Aorta (tissue), 5 donors: ENCODE data around the gene NINJ1. TPM values are rescaled to one million over a fixed set of nuclear protein-coding genes. Genes with fewer than 3 reads are reported as not detected.
"Not testable (repeated sequence)": the region's sequence is repeated elsewhere in the genome, so short reads cannot be mapped to it uniquely, and the experiment has no call there.

Source experiments
- ATAC-seq: fragments of 200-7000 bp; cut with Tn5 transposase; one replicate; pipeline ENCODE4 v1.9.1; 2022; ENCODE audit warnings: moderate library complexity; ENCODE audit not compliant: low FRiP score
- DNase-seq, 2 donors: peaks; one replicate each; pipeline ENCODE4 v3.0.0-alpha.2; 2020
- H3K27ac ChIP-seq, 2 donors: one replicate each; pipeline ENCODE4 v1.5.1; 2013; ENCODE audit warnings: low read length in 2 of 2, mild to moderate bottlenecking in 2 of 2, moderate library complexity in 2 of 2, control low read depth in 1 of 2, inconsistent platforms in 1 of 2, low read depth in 1 of 2
- H3K27me3 ChIP-seq, 2 donors: one replicate each; pipeline ENCODE4 v1.6.1; 2013; ENCODE audit warnings: control low read depth in 1 of 2, low read length in 1 of 2, mild to moderate bottlenecking in 1 of 2, moderate library complexity in 1 of 2; ENCODE audit not compliant: insufficient read depth in 2 of 2, control insufficient read depth in 1 of 2
- H3K36me3 ChIP-seq, 2 donors: one replicate each; pipeline ENCODE4 v1.6.1; 2013; ENCODE audit warnings: control low read depth in 1 of 2, low read length in 1 of 2, mild to moderate bottlenecking in 1 of 2; ENCODE audit not compliant: insufficient read depth in 2 of 2, control insufficient read depth in 1 of 2
- H3K4me1 ChIP-seq, 2 donors: one replicate each; pipeline ENCODE4 v1.6.1; 2013; ENCODE audit warnings: low read length in 2 of 2, control low read depth in 1 of 2, mild to moderate bottlenecking in 1 of 2, moderate library complexity in 1 of 2; ENCODE audit not compliant: insufficient read depth in 2 of 2, control insufficient read depth in 1 of 2
- H3K4me3 ChIP-seq, 2 donors: one replicate each; pipeline ENCODE4 v1.5.1; 2013; ENCODE audit warnings: low read length in 2 of 2, control low read depth in 1 of 2, mild to moderate bottlenecking in 1 of 2
- H3K9me3 ChIP-seq: one replicate; pipeline ENCODE4 v1.6.1; 2013; ENCODE audit warnings: mild to moderate bottlenecking, low read length; ENCODE audit not compliant: control insufficient read depth
- WGBS, 2 donors: extraction: QIAGEN DNeasy Blood & Tissue Kit; methylation state at CpG; one replicate each; pipeline ENCODE4 v1.1.7; 2013; 5-methylcytosine and 5-hydroxymethylcytosine counted together
- intact Hi-C, 2 donors: fragments of 100-400 bp; cut with DNase I; formaldehyde crosslinking; loops; one replicate each; pipeline versions ENCODE4 v1.14.2 to v1.15.0; 2022
- polyA plus RNA-seq, 2 donors: library from polyadenylated mRNA; stranded (reverse); fragments of 200-250 nt; gene quantifications; one replicate each; pipeline ENCODE4 v1.2.3, GENCODE V29; 2013
- total RNA-seq, 2 donors: library from RNA; stranded (reverse); fragmentation: NEBNext Ultra II Directional; extraction: Animal tissue kit (Norgen Biotek cat#: 25700); gene quantifications; one replicate each; pipeline ENCODE4 v1.2.1, GENCODE V29; 2021
- donor health status: healthy with polysubstance abuse.
- donor health status: Bipolar disorder and iron deficiency.
- donor health status: DM: no; HTN: no; CAD: no.
- donor health status: DM: no; HTN: no; CAD: no.
- donor health status: DM: yes; HTN: yes; CAD: no.

Gene NINJ1
- total and polyA plus RNA-seq, 4 donors = 46.7 to 113 (median 73.5) TPM

DNA sequence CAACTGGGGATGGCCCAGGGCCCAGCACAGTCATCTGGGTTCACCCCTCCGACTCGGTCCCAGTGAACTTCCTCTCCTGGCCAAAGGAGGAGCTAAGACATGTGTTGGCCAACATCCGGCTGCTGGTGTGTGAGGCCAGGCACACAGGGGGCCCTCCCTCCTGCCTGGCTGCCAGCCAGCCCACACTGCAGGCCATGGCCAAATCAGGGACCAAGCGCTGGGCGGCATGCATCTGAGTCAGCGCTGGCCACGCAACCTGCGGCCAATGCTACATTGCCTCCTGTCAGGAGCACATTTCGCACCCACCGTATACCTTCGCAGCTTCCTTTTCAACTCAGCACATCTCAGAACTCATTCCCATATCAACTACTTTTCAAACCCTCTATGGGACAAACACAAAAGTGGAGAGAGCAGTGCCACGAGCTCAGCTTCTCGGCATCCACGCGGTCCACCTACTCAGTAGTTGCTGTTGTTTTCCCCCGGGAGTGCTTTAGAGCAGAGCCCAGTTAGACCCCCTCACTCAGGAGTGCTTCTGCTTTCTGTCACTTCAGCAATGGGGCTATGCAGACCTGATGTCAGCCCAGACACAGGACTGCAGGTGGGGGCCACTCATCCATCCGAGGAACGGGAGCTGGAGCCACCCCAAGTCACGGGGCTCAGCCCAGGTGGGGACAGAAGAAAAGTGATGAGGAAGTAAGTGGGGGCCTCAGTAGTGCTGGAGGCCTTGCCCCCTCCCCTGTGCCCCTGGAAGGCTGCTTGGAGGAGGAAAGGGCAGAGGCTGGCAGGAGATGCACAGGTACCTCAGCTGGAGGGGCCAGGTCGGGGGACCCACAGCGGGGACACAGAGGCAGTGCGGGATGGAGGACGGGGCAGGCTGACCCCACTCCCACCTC lies 13.9 kb downstream of the NINJ1 start:
- no peaks in the 10 kb centered on the region for H3K4me1 ChIP-seq

DNA sequence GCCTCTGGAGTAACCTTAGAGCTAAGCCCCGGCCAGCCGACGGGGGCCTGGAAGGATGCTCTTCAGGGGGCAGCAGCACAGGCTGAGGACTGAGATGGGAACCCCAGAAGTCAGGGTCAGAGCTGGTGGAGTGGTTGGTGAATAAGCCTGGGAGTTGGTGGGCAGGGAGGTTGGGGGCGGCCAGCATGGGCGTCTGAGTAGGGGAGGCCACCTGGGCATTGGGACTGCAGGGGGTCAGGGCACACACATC lies 14.4 kb downstream of the NINJ1 start:
- 57 to 63% methylated on average over 5 of the region's 5 CpGs for WGBS, 2 donors
- H3K36me3 ChIP-seq = peaks cover 0 to 6% of the 10 kb centered on the region in 2 donors
- no peak for DNase-seq

More for the DNA sequence above, 13.9 kb downstream of the NINJ1 start:
- H3K36me3 ChIP-seq = peaks cover 0 to 7% of the 10 kb centered on the region in 2 donors
- H3K9me3 ChIP-seq = no peaks in the 10 kb centered on the region
- H3K27me3 ChIP-seq = no peaks in the 10 kb centered on the region
- DNase-seq (peak; percentile 98), ATAC-seq (peak; percentile 90)
- 26% methylated on average over 23 of the region's 23 CpGs for WGBS, 2 donors
- H3K27ac ChIP-seq = peak overlapping the region in 1 of 2 donors; percentile 58
- no peak overlapping the region for H3K4me3 ChIP-seq
- intact Hi-C loops = no loop called here

GRCh38 chr9:93118863-93119702 lies 15.0 kb downstream of the NINJ1 start:
- ATAC-seq = no peak
- Histone ChIP-seq H3K4me3 (no peak overlapping the region), H3K4me1 (no peaks in the 10 kb centered on the region), H3K27ac (peak overlapping the region in 1 of 2 donors; percentile 2), H3K36me3 (peaks cover 0 to 4% of the 10 kb centered on the region in 2 donors), H3K27me3 (no peaks in the 10 kb centered on the region), H3K9me3 (no peaks in the 10 kb centered on the region)
- peak; percentile 53 to 69 for DNase-seq
- 81 to 86% methylated on average over 12 of the region's 12 CpGs for WGBS, 2 donors
- intact Hi-C loops = no loop called here

More for the DNA sequence above, 14.4 kb downstream of the NINJ1 start:
- Histone ChIP-seq H3K4me3 (no peak overlapping the region), H3K9me3 (no peaks in the 10 kb centered on the region), H3K27ac (peak overlapping the region in 1 of 2 donors; percentile 2), H3K27me3 (no peaks in the 10 kb centered on the region), H3K4me1 (no peaks in the 10 kb centered on the region)
- intact Hi-C loops = no loop called here
- ATAC-seq = no peak

- ATAC-seq (no peak), DNase-seq (peak; percentile 31 to 51)
- Histone ChIP-seq H3K4me1 (no peaks in the 10 kb centered on the region), H3K27me3 (no peaks in the 10 kb centered on the region), H3K27ac (no peak overlapping the region), H3K4me3 (no peak overlapping the region), H3K36me3 (peaks cover 0 to 4% of the 10 kb centered on the region in 2 donors), H3K9me3 (no peaks in the 10 kb centered on the region)
- intact Hi-C loops = no loop called here
- 90 to 94% methylated on average over 12 of the region's 12 CpGs for WGBS, 2 donors
Observed at GRCh38 chr9:93117924-93118862, 15.9 kb downstream of the NINJ1 start.

DNA sequence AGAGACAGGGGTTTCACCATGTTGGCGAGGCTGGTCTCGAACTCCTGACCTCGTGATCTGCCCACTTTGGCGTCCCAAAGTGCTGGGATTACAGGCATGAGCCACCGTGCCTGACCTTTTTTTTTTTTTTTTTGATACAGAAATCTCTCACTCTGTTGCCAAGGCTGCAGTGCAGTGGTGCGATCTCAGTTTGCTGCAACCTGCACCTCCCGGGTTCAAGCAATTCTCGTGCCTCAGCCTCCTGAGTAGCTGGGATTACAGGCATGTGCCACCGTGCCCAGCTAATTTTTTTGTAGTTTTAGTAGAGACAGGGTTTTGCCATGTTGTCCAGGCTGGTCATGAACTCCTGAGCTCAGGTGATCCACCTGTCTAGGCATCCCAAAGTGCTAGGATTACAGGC lies 16.5 kb downstream of the NINJ1 start:
- intact Hi-C loops, ATAC-seq, H3K4me3 ChIP-seq, H3K4me1 ChIP-seq, H3K27me3 ChIP-seq, H3K36me3 ChIP-seq, H3K27ac ChIP-seq, H3K9me3 ChIP-seq: not testable (repeated sequence)
- 84 to 89% methylated on average over 9 of the region's 9 CpGs for WGBS, 2 donors
- peak; percentile 20 to 24 for DNase-seq

DNA sequence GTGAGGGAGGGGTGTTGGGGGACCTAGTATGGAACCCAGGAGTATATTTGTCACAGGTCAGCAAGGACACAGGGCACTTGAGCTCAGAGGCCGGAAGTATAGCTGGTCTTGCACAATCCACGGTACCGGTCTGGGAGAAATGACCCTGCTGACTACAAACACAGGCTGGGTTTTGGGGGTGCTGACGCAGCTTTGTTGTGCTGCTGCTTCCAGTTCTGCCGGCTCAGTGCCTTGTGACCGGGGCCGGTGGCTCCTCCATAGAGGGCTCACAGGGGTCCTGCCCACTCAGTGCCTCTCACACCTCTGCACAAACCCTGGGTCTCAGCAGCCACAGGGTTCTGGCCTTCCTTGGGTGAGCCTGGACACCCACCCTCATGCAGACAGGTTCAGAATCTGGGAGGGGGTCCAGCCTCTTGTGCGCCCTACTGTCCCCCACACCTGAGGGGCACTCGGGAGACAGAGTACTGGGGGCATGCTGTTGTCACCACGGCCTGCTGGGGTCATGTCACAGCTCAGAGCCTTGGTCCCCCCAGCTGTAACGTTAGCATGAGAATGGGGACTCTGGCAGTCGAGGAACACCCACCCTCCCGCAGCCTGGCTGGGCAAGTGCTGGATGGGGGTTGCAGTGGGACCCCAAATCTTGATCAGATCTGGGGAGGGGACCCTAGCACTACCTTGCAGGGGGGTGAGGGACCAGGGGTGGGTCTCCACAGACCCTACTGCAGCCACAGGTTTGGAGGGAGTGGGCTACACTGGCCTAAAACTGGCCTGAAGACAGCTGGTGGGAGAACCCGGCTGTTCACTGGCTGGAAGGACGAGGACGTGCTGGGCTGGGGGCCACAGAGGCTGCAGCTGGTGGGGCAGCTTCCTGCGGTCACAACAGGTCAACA lies 17.7 kb downstream of the NINJ1 start:
- ATAC-seq (peak; percentile 40), DNase-seq (peak; percentile 83 to 93)
- no peak overlapping the region for H3K27ac ChIP-seq
- H3K4me1 ChIP-seq = no peaks in the 10 kb centered on the region
- intact Hi-C loops = loop anchor here in 1 of 2 donors (1.0 kb wide), 1 partner anchor 19 kb away; no protein-coding TSS in a partner anchor
- no peaks in the 10 kb centered on the region for H3K27me3 ChIP-seq
- peaks cover 0 to 3% of the 10 kb centered on the region in 2 donors for H3K36me3 ChIP-seq
- WGBS, 2 donors = 69 to 71% methylated on average over 15 to 17 of the region's 17 CpGs
- H3K9me3 ChIP-seq = no peaks in the 10 kb centered on the region
- no peak overlapping the region for H3K4me3 ChIP-seq

- 0 to 32% methylated on average over 2 to 3 of the region's 3 CpGs for WGBS, 2 donors
- Histone ChIP-seq H3K4me3 (no peak overlapping the region), H3K36me3 (peaks cover 0 to 6% of the 10 kb centered on the region in 2 donors), H3K9me3 (no peaks in the 10 kb centered on the region), H3K27ac (no peak overlapping the region), H3K4me1 (no peaks in the 10 kb centered on the region), H3K27me3 (no peaks in the 10 kb centered on the region)
- DNase-seq (peak in 1 of 2 donors; percentile 14), ATAC-seq (no peak)
- intact Hi-C loops = loop anchor here in 1 of 2 donors (1.0 kb wide), 1 partner anchor 18 kb away; no protein-coding TSS in a partner anchor
Observed at GRCh38 chr9:93115486-93116071, 18.5 kb downstream of the NINJ1 start.
